Measurements from ENCODE around the gene MED10.

The MED10 gene

GRCh38 chr5:6348476-6349000, 29.8 kb downstream of the MED10 start:
- no peak for DNase-seq

- no peak for DNase-seq
Observed at GRCh38 chr5:6347673-6348072, 30.7 kb downstream of the MED10 start.

- no peak for DNase-seq
Observed at GRCh38 chr5:6347165-6347564, 31.2 kb downstream of the MED10 start.

- DNase-seq = no peak
Observed at GRCh38 chr5:6344593-6344989, 33.8 kb downstream of the MED10 start.

- no peak for DNase-seq
Observed at GRCh38 chr5:6343951-6344592, 34.3 kb downstream of the MED10 start.

- DNase-seq = no peak
Observed at GRCh38 chr5:6342689-6343315, 35.5 kb downstream of the MED10 start.

- no peak for DNase-seq
Observed at GRCh38 chr5:6340100-6340499, 38.2 kb downstream of the MED10 start.

GRCh38 chr5:6338871-6339270, 39.5 kb downstream of the MED10 start:
- DNase-seq = no peak

- DNase-seq = no peak
Observed at GRCh38 chr5:6338135-6338534, 40.2 kb downstream of the MED10 start.

GRCh38 chr5:6333182-6333905, 45.0 kb downstream of the MED10 start:
- no peak for DNase-seq

- DNase-seq = no peak
Observed at GRCh38 chr5:6328173-6328572, 50.2 kb downstream of the MED10 start.

GRCh38 chr5:6326776-6327175, 51.6 kb downstream of the MED10 start:
- no peak for DNase-seq

- no peak for DNase-seq
Observed at GRCh38 chr5:6322163-6322713, 56.1 kb downstream of the MED10 start.

Measured in DMS 273 treated with DMSO at 0.1 percent for 48 hours (cell line).